Astrocyte of the spinal cord (primary cell): ENCODE measurements around the gene DISC1.

ENCODE experiments used
- DNase-seq: peaks from one replicate; pipeline ENCODE4 v3.0.0; 2011; ENCODE audit warnings: low read depth, low spot score
- H3K4me3 ChIP-seq: 2 replicates; pipeline ENCODE4 v1.5.1; 2011; ENCODE audit warnings: low read depth, mild to moderate bottlenecking, low read length, moderate library complexity
- in situ Hi-C: cut with HindIII; loops from 2 replicates; pipeline ENCODE4 v1.10.0; 2017; ENCODE audit warnings: low sequenced_read_pairs
- TF ChIP-seq, protein P1 (sequence below): IDR thresholded peaks from 2 replicates; pipeline ENCODE4 v1.5.1; 2012; ENCODE audit warnings: low read depth, mild to moderate bottlenecking, low read length, inconsistent platforms

The DISC1 gene

GRCh38 chr1:232020352-232020751, 393.8 kb downstream of the DISC1 start:
- in situ Hi-C loops: no loop called here
- no peak overlapping the region for H3K4me3 ChIP-seq
- TF ChIP-seq, protein P1, sequence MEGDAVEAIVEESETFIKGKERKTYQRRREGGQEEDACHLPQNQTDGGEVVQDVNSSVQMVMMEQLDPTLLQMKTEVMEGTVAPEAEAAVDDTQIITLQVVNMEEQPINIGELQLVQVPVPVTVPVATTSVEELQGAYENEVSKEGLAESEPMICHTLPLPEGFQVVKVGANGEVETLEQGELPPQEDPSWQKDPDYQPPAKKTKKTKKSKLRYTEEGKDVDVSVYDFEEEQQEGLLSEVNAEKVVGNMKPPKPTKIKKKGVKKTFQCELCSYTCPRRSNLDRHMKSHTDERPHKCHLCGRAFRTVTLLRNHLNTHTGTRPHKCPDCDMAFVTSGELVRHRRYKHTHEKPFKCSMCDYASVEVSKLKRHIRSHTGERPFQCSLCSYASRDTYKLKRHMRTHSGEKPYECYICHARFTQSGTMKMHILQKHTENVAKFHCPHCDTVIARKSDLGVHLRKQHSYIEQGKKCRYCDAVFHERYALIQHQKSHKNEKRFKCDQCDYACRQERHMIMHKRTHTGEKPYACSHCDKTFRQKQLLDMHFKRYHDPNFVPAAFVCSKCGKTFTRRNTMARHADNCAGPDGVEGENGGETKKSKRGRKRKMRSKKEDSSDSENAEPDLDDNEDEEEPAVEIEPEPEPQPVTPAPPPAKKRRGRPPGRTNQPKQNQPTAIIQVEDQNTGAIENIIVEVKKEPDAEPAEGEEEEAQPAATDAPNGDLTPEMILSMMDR: no peak
- DNase-seq: no peak

GRCh38 chr1:232029315-232029714, 402.7 kb downstream of the DISC1 start:
- no peak overlapping the region for H3K4me3 ChIP-seq
- DNase-seq: no peak
- TF ChIP-seq, protein P1: no peak
- in situ Hi-C loops: no loop called here

DNA sequence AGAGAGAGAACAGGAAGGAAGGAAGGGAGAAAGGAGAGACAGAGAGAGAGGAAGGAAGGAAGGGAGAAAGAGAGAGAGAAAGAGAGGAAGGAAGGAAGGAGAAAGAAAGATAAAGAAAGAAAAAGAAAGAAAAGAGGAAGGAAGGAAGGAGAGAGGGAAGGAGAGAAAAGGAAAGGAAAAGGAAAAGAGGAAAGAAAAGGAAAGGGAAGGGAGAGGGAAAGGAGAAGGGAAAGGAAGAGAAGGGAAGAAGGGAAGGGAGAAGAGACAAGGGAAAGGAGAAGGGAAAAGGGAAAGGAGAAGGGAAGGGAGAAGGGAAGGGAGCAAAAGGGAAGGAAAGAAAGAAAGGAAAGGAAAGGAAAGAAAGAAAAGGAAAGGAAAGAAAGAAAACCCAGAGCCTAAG, 404.6 kb downstream of the DISC1 start:
- TF ChIP-seq, protein P1: no peak
- in situ Hi-C loops: no loop called here
- DNase-seq: no peak
- H3K4me3 ChIP-seq: no peak overlapping the region

- TF ChIP-seq, protein P1: no peak
- in situ Hi-C loops: no loop called here
- H3K4me3 ChIP-seq: no peak overlapping the region
- DNase-seq: no peak
These were observed 406.7 kb downstream of the DISC1 start for GRCh38 chr1:232033285-232033684.

DNA sequence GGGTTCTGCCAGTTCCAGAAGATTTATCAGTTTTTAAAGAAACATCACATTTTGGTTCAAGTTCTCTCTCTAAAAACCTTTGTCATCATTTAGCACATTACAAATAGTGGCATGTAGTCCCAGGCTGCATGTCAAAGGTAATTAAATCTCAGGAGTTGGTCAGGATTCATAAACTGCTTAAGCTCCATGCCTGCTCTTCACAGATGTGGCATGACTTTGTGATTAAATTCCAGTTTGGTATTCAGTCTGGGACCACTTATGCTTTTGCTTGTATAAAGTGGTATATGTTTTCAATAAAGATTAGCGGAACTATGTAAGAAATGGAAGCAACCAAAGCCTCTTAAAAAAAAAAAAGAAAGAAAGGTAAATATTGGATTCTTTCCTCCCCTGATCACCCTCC, 408.0 kb downstream of the DISC1 start:
- in situ Hi-C loops: no loop called here

DNA sequence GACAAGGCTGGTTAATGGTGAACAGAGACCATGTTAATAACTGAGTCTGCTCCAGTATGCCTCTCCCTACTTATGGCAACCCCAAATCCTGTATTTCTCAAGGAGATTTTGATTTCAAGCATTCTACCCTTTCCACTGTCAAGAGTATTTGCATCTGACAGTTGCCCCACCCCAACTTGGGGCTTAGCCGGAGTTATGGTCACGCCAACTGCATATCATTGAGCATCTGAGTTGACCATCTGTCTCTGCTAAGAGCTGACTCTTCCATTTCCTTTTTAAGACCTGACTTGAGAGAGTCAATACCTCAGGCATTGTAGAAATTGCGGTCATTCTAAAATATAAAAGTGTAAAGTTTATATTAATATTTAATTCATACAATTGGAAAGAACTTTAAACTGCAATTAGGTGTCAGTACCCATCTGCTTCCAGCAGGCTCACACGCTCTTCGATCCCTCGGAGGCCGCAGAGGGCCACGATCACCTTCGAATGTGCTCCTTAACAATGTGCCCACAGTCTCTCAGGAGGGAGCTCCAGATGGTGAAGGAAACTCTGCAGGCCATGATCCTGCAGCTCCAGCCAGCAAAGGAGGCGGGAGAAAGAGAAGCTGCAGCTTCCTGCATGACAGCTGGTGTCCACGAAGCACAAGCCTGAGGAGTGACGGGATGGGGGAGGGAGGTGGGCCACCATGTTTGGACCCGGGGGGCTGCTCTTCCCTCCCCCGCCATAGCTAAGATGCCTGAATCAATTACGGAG, 409.8 kb downstream of the DISC1 start:
- in situ Hi-C loops: no loop called here
- no peak overlapping the region for H3K4me3 ChIP-seq
- TF ChIP-seq, protein P1: no peak
- no peak for DNase-seq

More for the DNA sequence above, 408.0 kb downstream of the DISC1 start:
- no peak overlapping the region for H3K4me3 ChIP-seq
- DNase-seq: no peak
- TF ChIP-seq, protein P1: no peak
